ENCODE results near the gene SMC1A.

Gene SMC1A

DNA sequence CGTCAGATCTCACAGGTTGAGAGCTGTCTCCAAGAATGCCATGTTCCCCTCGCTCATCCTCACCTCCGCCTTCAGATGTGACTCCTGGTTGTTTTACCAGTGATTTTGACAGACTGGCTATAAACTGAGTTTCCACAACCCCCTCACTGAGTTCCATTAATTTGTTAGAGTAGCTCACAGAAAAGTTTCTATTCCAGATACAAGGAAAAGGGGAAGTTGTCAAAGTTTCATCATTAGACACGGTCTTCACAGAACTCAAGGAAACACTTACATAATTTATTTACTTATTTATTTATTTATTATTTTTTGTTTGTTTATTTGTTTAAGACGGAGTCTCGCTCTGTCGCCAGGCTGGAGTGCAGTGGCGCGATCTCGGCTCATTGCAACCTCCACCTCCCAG is 85.4 kb downstream of the SMC1A start:
- no peak for DNase-seq

DNA sequence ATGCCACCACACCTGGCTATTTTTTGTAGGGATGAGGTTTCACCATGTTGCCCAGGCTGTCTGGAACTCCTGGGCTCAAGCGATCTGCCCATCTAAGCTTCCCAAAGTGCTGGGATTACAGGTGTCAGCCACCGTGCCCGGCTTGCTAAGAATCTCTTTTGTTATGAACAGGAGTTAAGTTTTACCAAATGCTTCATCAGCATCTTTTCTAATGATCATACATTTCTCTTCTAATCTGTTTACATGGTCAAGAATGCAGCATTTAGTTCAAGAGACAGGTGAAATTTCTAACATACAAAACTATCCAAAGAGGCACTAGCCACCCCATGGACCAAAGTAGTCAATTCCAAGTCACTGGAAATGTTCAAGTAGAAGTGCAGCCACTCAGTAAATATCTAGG is 88.6 kb downstream of the SMC1A start:
- DNase-seq = no peak

GRCh38 chrX:53332204-53332603 is 90.2 kb downstream of the SMC1A start:
- DNase-seq = no peak

DNA sequence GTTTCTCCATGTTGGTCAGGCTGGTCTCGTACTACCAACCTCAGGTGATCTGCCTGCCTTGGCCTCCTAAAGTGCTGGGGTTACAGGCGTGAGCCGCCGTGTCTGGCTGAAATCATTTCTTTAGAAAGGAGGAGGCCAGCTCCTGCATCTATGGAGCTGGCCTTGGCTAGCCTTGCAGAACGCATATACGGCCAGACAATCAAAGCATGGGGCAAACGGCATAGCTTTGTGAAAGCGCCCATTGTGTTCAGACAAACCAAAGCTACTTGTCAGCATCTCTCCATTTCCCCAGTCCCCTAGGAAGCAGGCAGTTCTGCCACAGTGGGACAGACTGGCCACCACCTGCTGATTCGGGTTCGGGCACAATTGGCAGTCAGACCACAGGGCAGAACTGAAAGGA is 92.1 kb downstream of the SMC1A start:
- DNase-seq = no peak

DNA sequence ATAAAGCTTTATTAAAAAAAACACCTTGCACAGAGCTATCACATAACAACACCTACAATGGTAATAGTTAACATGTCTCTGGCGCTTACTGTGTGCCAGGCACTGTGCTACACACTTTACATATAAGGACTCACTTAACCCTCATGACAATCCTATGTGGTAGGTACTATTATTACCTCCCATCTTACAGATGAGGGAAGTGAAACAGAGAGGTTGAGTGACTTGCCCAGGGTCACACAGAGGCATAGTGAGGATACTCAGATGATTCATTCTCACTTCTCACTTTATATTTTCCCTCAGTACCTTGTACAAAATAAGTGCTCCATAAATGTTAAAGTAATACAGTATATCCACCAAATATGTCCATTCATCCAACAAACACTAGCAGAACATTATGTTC is 97.7 kb downstream of the SMC1A start:
- DNase-seq = no peak
